ENCODE data around the gene DAB2IP.

The DAB2IP gene

DNA sequence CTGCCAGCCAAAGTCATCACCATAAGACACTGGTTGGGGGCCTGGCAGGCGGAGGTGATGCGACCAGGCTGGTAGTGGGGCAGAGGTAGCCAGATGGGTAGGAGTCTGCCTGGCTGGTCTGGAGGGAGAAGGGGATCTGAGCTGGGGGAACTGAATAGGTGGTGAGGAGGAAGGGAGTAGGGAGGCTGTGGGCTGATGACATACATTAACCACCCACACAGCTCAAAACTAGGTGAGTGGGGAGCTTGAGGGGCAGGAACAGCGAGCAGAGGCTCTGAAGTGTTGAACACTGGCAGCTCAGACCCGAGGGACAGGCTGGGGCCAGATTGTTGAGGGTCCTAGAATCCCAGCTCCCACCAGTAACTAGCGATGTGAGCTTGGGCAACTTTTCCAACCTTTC lies 81.0 kb downstream of the DAB2IP start:
- H3K27ac ChIP-seq: no peak overlapping the region
- TF ChIP-seq, protein P1, sequence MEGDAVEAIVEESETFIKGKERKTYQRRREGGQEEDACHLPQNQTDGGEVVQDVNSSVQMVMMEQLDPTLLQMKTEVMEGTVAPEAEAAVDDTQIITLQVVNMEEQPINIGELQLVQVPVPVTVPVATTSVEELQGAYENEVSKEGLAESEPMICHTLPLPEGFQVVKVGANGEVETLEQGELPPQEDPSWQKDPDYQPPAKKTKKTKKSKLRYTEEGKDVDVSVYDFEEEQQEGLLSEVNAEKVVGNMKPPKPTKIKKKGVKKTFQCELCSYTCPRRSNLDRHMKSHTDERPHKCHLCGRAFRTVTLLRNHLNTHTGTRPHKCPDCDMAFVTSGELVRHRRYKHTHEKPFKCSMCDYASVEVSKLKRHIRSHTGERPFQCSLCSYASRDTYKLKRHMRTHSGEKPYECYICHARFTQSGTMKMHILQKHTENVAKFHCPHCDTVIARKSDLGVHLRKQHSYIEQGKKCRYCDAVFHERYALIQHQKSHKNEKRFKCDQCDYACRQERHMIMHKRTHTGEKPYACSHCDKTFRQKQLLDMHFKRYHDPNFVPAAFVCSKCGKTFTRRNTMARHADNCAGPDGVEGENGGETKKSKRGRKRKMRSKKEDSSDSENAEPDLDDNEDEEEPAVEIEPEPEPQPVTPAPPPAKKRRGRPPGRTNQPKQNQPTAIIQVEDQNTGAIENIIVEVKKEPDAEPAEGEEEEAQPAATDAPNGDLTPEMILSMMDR (conservative IDR thresholded peaks at IDR 0.05): no peak

DNA sequence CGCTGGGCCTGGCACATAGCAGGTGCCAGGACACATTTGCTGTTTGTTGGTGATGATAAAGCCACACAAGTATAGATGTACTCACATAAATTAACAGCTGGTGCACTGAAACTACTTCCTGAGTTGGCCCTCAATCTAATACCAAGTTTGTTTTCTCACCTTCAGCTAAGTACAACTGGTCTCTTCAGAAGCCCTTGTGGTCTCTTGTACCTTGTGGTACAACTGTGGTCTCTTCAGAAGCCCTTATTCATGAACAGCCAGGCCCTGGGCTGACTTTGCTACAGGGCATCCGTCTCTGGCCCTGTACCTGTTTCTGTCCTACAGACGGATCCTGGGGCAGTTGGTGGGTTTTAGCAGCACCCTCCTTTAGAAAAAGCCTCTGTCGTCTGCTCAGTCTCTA lies 81.5 kb downstream of the DAB2IP start:
- H3K27ac ChIP-seq: no peak overlapping the region
- TF ChIP-seq, protein P1 (conservative IDR thresholded peaks at IDR 0.05): no peak

DNA sequence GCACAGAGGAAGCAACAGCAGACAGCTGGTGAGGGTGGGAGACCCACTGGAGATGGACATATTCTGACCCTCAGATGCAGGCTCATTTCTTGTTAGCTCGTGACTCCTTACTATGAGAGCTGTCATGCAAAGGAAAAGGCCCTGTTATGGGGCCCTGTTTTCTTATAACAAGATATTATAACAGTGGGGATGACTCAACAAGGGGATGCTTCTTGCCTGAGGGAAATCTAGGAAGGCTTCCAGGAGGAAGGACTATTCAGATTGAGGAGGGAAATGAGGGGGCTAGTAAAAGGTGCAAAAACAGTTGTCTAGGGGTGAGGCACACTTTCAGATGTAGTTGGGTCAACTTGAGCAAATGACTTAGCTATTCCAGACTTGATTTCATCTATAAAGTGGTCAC lies 83.0 kb downstream of the DAB2IP start:
- no peak overlapping the region for H3K27ac ChIP-seq
- TF ChIP-seq, protein P1 (conservative IDR thresholded peaks at IDR 0.05): no peak

DNA sequence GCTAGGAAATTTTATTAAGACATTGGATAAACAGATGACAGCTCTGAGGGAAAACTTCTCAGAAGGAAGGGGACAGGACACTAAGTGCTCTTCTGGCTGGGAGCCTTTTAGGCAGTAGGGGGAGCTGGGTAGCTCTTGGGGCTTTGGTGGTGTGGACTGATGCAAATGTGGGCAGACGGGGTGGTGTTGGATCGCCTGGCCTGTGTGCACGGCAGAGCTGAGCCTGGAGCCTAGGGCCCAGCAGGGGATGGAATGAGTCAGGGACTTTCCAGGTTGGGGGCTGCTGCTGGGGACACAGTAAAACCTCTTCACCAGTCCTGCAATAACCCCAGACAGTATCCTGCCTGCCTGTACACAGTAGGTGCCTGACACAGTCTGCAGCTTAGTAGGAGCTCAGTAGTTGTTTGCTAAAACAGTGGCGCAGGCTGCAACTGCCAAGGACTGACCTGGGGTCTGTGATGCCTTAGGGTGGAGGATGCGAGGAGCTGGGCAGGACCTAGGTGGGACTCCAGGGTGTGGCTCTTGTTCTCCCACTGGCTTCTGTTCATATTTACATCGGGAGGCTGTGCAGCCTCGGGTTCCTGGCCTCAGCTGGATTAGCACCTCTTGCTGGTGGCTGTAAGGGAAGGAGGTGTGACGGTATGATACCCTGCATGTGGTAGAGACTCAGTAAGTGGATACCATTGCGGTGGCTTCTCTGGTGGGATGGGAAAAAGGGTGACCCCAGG lies 83.8 kb downstream of the DAB2IP start:
- TF ChIP-seq, protein P1 (conservative IDR thresholded peaks at IDR 0.05): peak; percentile 34
- H3K27ac ChIP-seq: no peak overlapping the region

DNA sequence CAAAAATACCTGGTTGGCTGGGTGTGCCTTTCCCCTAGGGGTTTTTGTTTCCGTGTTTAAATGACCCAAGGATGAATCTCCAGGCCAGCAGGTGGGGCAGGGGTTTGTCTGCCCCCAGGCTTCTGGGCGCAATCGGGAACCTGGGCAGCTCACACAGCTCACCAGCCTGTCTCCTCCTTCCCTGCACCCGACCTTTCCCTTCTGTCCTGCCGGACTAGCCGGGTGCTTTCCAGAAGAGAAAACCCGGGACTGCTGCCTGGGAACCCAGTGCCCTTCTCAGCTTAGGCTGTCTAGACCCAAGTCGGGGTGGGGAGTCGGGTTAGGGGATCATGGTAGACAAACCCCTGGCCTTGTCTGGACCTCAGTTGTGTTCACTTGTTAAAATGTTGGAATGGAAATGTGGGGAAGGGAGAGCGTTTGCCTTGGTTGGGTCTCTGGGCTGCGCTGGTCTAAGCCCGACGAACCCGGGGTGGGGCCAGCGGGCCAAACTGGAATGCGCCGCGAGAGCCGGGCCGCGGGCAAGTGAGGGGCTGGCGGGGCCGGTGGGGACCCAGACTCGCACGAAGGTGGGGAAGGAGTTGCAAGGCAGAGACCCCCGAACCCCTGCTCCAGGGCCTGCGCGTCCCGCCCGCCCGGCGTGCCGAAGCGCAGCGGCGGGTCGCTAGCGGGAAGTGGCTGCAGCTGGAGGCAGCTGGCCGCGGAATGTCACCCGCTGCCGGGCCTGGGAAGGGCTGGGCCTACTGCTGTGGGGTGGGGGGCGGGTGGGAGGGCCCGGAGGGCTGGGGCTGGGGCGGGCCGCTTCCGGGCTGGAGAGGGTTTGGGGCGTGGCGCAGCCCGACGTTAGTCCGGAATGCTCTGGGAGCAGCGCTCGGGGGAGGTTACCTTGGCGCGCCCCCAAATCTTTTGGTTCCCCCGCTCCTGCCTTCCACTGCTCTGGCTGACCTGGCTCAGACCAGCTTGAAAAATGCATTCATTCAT lies 84.6 kb downstream of the DAB2IP start:
- TF ChIP-seq, protein P1 (conservative IDR thresholded peaks at IDR 0.05): no peak
- no peak overlapping the region for H3K27ac ChIP-seq

DNA sequence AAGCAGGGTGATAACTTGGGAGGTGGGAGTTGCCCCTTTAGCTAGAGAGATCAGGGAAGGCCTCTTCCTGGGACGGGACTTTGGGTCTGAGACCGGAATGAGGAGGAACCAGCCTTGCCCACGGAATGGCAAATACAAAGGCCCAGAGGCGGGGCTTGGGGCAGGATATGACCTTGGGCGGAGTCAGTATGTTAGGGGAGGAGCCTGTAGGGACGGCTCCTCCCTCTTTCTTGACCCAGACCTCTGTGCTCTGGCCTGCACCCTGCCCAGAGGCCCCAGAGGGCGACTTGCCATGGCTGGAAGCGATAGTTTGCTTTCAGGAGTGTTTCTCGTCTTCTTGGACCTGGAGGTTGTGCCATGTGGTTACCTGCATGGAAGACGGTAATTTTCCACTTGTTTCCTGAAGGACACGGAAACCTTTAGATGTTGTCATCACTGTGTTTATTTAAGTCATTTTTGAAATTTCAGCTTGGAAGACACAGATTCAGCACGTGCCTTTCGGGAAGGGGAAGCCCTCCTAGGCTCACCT lies 85.6 kb downstream of the DAB2IP start:
- TF ChIP-seq, protein P1 (conservative IDR thresholded peaks at IDR 0.05): no peak
- H3K27ac ChIP-seq: no peak overlapping the region

DNA sequence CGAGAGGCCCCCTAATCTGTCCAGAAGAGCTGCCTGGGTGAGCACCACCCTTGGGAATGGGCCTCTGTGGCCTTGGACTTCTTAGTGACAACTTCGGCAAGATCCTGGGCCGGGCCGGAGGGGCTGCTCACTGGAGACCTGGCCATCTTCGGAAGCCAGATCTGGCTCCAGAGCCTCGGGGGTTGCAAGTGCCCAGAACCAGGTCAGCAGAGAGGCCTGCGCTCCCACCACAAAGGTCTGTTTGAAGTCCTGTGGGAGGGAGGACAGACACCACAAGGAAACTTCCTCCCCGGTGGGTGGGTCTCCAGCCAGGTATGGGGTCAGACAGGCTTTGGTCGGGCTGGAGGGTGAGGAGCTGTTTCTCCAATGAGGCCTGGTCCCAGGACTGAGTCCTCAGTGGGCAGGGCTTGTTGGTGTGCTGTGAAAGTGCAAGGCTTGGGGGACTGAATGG lies 86.1 kb downstream of the DAB2IP start:
- TF ChIP-seq, protein P1 (conservative IDR thresholded peaks at IDR 0.05): no peak
- H3K27ac ChIP-seq: peak overlapping the region; percentile 41

All from VCaP (cell line).